Type B pancreatic cell (in vitro differentiated cells): Measurements from ENCODE around the gene LDB1. TPM values are rescaled to one million over a fixed set of nuclear protein-coding genes. Genes with fewer than 3 reads are reported as not detected.

Experiments used
- DNase-seq: peaks from one replicate; pipeline ENCODE4 v3.0.0; 2021; ENCODE audit warnings: mixed read lengths; ENCODE audit not compliant: unreplicated experiment; ENCODE audit errors: extremely low spot score
- H3K27ac Mint-ChIP-seq: 2 replicates; pipeline ENCODE4 v1.8.0; 2021; ENCODE audit warnings: mild to moderate bottlenecking, mixed read lengths
- H3K27me3 Mint-ChIP-seq: 2 replicates; pipeline ENCODE4 v1.8.0; 2021; ENCODE audit warnings: mixed read lengths
- H3K36me3 Mint-ChIP-seq: 2 replicates; pipeline ENCODE4 v1.8.0; 2021; ENCODE audit warnings: mixed read lengths
- H3K4me1 Mint-ChIP-seq: one replicate; pipeline ENCODE4 v1.8.0; 2021; ENCODE audit warnings: mixed read lengths; ENCODE audit not compliant: unreplicated experiment
- H3K4me3 Mint-ChIP-seq: 2 replicates; pipeline ENCODE4 v1.8.0; 2021; ENCODE audit warnings: mild to moderate bottlenecking, mixed read lengths
- H3K9me3 Mint-ChIP-seq: 2 replicates; pipeline ENCODE4 v1.8.0; 2021; ENCODE audit warnings: mixed read lengths
- CTCF ChIP-seq: fragments of 200-600 bp; sonication (generic); conservative IDR thresholded peaks from 2 replicates; pipeline ENCODE4 v1.5.0; 2021; ENCODE audit warnings: antibody characterized with exemption, mild to moderate bottlenecking
- long read RNA-seq: library from polyadenylated mRNA; unstranded; transcript quantifications from one replicate; pipeline ENCODE4 v2.0.0, GENCODE V29; 2020
- total RNA-seq: library from RNA; stranded (reverse); gene quantifications from 2 replicates; pipeline ENCODE4 v1.2.1, GENCODE V29; 2021; ENCODE audit warnings: low replicate concordance

LDB1 gene
- 80.8 and 115 TPM in 2 replicates for total RNA-seq
- long read RNA-seq, partial matches to known transcripts = 7 of 9 reads
- long read RNA-seq, other reads (novel, unspliced or antisense) = 2 of 9 reads

GRCh38 chr10:102120142-102120990 is at the start of gene LDB1:
TSS of gene LDB1 (minus strand) at chr10:102120368. CDS start at chr10:102120110, 258 bp downstream.
- Mint-ChIP-seq H3K4me1 (peaks cover 53% of the 10 kb centered on the region), H3K36me3 (no peaks in the 10 kb centered on the region), H3K9me3 (no peaks in the 10 kb centered on the region), H3K27ac (peak within 1 kb of the TSS; percentile 87), H3K4me3 (peak within 1 kb of the TSS; percentile 93), H3K27me3 (no peaks in the 10 kb centered on the region)
- no peak for TF ChIP-seq CTCF
- peak; percentile 85 for DNase-seq

- H3K36me3 Mint-ChIP-seq = peaks cover 5% of the 10 kb centered on the region
- H3K9me3 Mint-ChIP-seq = no peaks in the 10 kb centered on the region
- no peak overlapping the region for H3K27ac Mint-ChIP-seq
- H3K4me1 Mint-ChIP-seq = peaks cover 4% of the 10 kb centered on the region
- DNase-seq = no peak
- H3K27me3 Mint-ChIP-seq = peaks cover 4% of the 10 kb centered on the region
- no peak overlapping the region for H3K4me3 Mint-ChIP-seq
- TF ChIP-seq CTCF = no peak
These were observed 47.7 kb upstream of the LDB1 start for GRCh38 chr10:102167861-102168260.

DNA sequence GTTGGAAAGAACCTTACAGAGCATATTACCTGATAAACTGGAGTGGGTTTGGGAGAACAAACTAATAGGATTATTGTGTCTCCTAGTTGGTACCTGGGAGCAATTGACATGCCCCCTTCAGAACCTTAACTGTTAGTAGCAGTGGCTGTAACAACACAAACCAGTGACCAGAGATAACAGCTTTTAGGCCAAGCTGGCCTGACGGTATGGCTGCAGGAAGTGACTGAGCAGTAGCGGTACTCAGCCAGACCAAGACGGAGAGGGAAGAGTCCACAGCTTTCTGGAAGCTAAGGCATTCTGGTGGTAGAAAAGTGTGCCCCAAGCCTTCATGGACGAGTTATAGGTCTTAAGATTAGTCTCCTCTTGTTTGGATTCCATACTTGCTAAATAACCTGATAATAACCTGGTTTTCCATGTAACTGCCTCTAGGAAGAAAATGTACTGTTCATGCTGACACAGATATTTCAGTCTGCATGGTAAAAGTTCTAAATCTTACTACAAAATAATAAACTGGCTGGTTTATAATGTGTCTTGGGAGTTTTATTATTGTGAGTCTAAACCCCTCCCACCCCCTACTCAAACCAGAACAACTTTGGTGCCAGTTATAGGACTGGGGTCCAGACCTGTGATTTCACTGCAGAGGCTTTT is 43.3 kb upstream of the LDB1 start:
- Mint-ChIP-seq H3K4me1 (no peaks in the 10 kb centered on the region), H3K27ac (no peak overlapping the region), H3K27me3 (no peaks in the 10 kb centered on the region), H3K36me3 (peaks cover 19% of the 10 kb centered on the region), H3K9me3 (no peaks in the 10 kb centered on the region), H3K4me3 (no peak overlapping the region)
- no peak for DNase-seq
- TF ChIP-seq CTCF = no peak

DNA sequence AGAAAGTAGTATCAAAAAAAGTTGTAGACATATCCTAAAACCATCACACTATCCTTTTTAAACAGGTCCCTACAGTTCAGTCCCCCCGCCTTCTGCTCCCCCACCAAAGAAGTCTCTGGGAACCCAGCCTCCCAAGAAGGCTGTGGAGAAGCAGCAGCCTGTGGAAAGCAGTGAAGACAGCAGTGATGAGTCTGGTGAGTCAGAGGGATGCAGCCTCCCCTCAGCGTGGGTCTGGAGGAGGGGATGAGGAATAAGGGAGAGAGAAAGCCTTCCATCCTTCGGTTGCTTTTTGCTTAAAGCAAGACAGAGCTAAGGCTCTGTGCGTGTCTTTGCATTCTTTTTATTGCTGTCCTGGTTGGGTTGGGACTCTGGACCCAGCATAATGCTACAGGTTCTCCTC is 39.7 kb upstream of the LDB1 start:
- H3K4me1 Mint-ChIP-seq = no peaks in the 10 kb centered on the region
- H3K4me3 Mint-ChIP-seq = no peak overlapping the region
- peaks cover 27% of the 10 kb centered on the region for H3K36me3 Mint-ChIP-seq
- H3K9me3 Mint-ChIP-seq = no peaks in the 10 kb centered on the region
- no peaks in the 10 kb centered on the region for H3K27me3 Mint-ChIP-seq
- no peak overlapping the region for H3K27ac Mint-ChIP-seq
- no peak for DNase-seq
- no peak for TF ChIP-seq CTCF

DNA sequence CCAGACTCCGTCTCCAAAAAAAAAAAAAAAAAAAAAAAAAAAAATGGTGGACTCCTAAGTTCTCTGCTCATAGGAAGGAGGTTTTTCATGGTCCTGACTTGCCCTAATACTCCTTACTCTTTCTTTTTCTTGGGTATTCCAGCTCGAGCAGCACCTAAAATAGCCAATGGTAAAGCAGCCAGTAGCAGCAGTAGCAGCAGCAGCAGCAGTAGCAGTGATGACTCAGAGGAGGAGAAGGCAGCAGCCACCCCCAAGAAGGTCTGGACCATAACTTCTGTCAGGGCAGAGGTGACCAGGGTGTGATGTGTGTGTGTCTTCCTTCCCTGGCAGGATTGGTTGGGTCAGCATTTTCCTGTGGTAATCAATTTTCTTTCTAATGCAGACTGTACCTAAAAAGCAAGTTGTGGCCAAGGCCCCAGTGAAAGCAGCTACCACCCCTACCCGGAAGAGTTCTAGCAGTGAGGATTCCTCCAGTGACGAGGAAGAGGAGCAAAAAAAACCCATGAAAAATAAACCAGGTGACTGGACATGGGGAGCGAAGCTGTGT is 39.0 kb upstream of the LDB1 start:
- Mint-ChIP-seq H3K4me3 (no peak overlapping the region), H3K36me3 (peaks cover 27% of the 10 kb centered on the region), H3K9me3 (no peaks in the 10 kb centered on the region), H3K4me1 (no peaks in the 10 kb centered on the region), H3K27me3 (no peaks in the 10 kb centered on the region), H3K27ac (no peak overlapping the region)
- DNase-seq = no peak
- no peak for TF ChIP-seq CTCF
